ENCODE measurements around the gene PVALB. TPM values are rescaled to one million over a fixed set of nuclear protein-coding genes. Genes with fewer than 3 reads are reported as not detected.

PVALB gene
- total and polyA plus RNA-seq, 2 donors (not counting 1 experiment from before 2014, with no cell fraction given): not detected

- H2AFZ ChIP-seq (ENCODE audit: insufficient read depth, low read depth, low read length, poor library complexity, severe bottlenecking): no peak overlapping the region
- ATAC-seq (ENCODE audit: low read depth) (no peak), DNase-seq (no peak)
- peaks cover 15% of the 10 kb centered on the region for H3K4me1 Mint-ChIP-seq
- intact Hi-C loops (cut with micrococcal nuclease): no loop called here
- ChIA-PET POLR2A (no interaction called here), CTCF (no interaction called here)
- H3K9ac ChIP-seq (ENCODE audit: low read length): no peak overlapping the region
- TF ChIP-seq, protein P1, sequence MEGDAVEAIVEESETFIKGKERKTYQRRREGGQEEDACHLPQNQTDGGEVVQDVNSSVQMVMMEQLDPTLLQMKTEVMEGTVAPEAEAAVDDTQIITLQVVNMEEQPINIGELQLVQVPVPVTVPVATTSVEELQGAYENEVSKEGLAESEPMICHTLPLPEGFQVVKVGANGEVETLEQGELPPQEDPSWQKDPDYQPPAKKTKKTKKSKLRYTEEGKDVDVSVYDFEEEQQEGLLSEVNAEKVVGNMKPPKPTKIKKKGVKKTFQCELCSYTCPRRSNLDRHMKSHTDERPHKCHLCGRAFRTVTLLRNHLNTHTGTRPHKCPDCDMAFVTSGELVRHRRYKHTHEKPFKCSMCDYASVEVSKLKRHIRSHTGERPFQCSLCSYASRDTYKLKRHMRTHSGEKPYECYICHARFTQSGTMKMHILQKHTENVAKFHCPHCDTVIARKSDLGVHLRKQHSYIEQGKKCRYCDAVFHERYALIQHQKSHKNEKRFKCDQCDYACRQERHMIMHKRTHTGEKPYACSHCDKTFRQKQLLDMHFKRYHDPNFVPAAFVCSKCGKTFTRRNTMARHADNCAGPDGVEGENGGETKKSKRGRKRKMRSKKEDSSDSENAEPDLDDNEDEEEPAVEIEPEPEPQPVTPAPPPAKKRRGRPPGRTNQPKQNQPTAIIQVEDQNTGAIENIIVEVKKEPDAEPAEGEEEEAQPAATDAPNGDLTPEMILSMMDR (IDR thresholded peaks at IDR 0.05): no peak
- TF ChIP-seq EZH2 (IDR thresholded peaks at IDR 0.05; ENCODE audit: borderline replicate concordance, insufficient read depth, low read depth, low read length, poor library complexity, severe bottlenecking): no peak
- peaks cover 10 to 14% of the 10 kb centered on the region in 2 donors for H3K4me1 ChIP-seq (ENCODE audit: control insufficient read depth in 2 of 2, insufficient read depth in 2 of 2, low read length in 2 of 2)
- H3K27ac Mint-ChIP-seq: no peak overlapping the region
- peaks cover 7% of the 10 kb centered on the region for H3K9me3 Mint-ChIP-seq (ENCODE audit: insufficient read depth)
- H3K4me3 ChIP-seq (ENCODE audit: control extremely low read depth in 1 of 5, extremely low read depth in 1 of 5, insufficient read depth in 1 of 5, low read depth in 2 of 5, low read length in 4 of 5): no peak overlapping the region
- H3K36me3 ChIP-seq (replicated peaks in 1 of 2; ENCODE audit: control extremely low read depth in 1 of 2, control insufficient read depth in 1 of 2, extremely low read depth in 1 of 2, insufficient read depth in 2 of 2, low read length in 1 of 2): no peaks in the 10 kb centered on the region
- peaks cover 0 to 19% (median 11%) of the 10 kb centered on the region in 3 donors for H3K9me3 ChIP-seq (ENCODE audit: control extremely low read depth in 1 of 3, control insufficient read depth in 2 of 3, insufficient read depth in 1 of 3, low read length in 2 of 3)
- no peak overlapping the region for H3K27ac ChIP-seq (ENCODE audit: low read length in 2 of 2)
- no peak overlapping the region for H3K4me2 ChIP-seq (replicated peaks; ENCODE audit: low read depth, low read length, poor library complexity, severe bottlenecking)
- H3K27me3 Mint-ChIP-seq: peaks cover 24% of the 10 kb centered on the region
- no peaks in the 10 kb centered on the region for H3K79me2 ChIP-seq (ENCODE audit: control insufficient read depth, insufficient read depth, low read length)
- H4K20me1 ChIP-seq (ENCODE audit: control insufficient read depth, insufficient read depth, low read length, poor library complexity, severe bottlenecking): no peaks in the 10 kb centered on the region
- H3K4me3 Mint-ChIP-seq: no peak overlapping the region
- peaks cover 0 to 24% (median 8%) of the 10 kb centered on the region in 4 experiments for H3K27me3 ChIP-seq (replicated peaks in 1 of 4; ENCODE audit: control extremely low read depth in 1 of 4, control insufficient read depth in 3 of 4, insufficient read depth in 4 of 4, low read length in 3 of 4)
These were observed 14.4 kb upstream of the PVALB start for GRCh38 chr22:36831206-36831605.

DNA sequence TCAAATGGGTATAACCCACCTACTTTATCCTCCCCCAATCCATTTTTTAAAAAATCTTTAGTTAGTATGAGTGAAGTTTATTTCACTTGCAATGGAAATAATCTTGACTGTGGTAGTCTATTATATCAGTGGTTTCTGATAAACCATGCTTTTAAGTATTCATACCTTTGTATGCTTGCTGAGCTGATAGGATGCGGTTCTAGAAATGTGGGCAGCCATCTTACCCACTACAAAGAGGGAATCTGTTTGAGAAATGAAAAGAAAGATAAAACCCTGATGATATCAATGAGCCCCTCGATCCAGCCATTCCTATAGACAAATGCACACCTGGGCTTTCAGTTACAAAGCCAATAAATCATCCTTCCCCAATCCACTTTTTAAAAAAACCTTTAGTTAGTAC, 13.8 kb upstream of the PVALB start:
- DNase-seq: no peak
- Histone ChIP-seq H3K27ac (ENCODE audit: low read length in 2 of 2) (no peak overlapping the region), H3K9me3 (ENCODE audit: control extremely low read depth in 1 of 3, control insufficient read depth in 2 of 3, insufficient read depth in 1 of 3, low read length in 2 of 3) (peaks cover 0 to 19% (median 11%) of the 10 kb centered on the region in 3 donors), H3K36me3 (replicated peaks in 1 of 2; ENCODE audit: control extremely low read depth in 1 of 2, control insufficient read depth in 1 of 2, extremely low read depth in 1 of 2, insufficient read depth in 2 of 2, low read length in 1 of 2) (no peaks in the 10 kb centered on the region), H2AFZ (ENCODE audit: insufficient read depth, low read depth, low read length, poor library complexity, severe bottlenecking) (no peak overlapping the region), H3K27me3 (replicated peaks in 1 of 4; ENCODE audit: control extremely low read depth in 1 of 4, control insufficient read depth in 3 of 4, insufficient read depth in 4 of 4, low read length in 3 of 4) (peaks cover 0 to 24% (median 7%) of the 10 kb centered on the region in 4 experiments), H3K9ac (ENCODE audit: low read length) (no peak overlapping the region), H3K4me3 (ENCODE audit: control extremely low read depth in 1 of 5, extremely low read depth in 1 of 5, insufficient read depth in 1 of 5, low read depth in 2 of 5, low read length in 4 of 5) (no peak overlapping the region), H3K4me1 (ENCODE audit: control insufficient read depth in 2 of 2, insufficient read depth in 2 of 2, low read length in 2 of 2) (peaks cover 10 to 14% of the 10 kb centered on the region in 2 donors), H3K4me2 (replicated peaks; ENCODE audit: low read depth, low read length, poor library complexity, severe bottlenecking) (no peak overlapping the region), H4K20me1 (ENCODE audit: control insufficient read depth, insufficient read depth, low read length, poor library complexity, severe bottlenecking) (no peaks in the 10 kb centered on the region), H3K79me2 (ENCODE audit: control insufficient read depth, insufficient read depth, low read length) (no peaks in the 10 kb centered on the region)
- Mint-ChIP-seq H3K4me1 (peaks cover 15% of the 10 kb centered on the region), H3K4me3 (no peak overlapping the region), H3K9me3 (ENCODE audit: insufficient read depth) (peaks cover 7% of the 10 kb centered on the region), H3K27me3 (peaks cover 24% of the 10 kb centered on the region), H3K27ac (no peak overlapping the region)
- TF ChIP-seq, protein P1 (IDR thresholded peaks at IDR 0.05): no peak
- TF ChIP-seq EZH2 (IDR thresholded peaks at IDR 0.05; ENCODE audit: borderline replicate concordance, insufficient read depth, low read depth, low read length, poor library complexity, severe bottlenecking): no peak
- CTCF ChIA-PET: no interaction called here
- no peak for ATAC-seq (ENCODE audit: low read depth)
- intact Hi-C loops (cut with micrococcal nuclease): no loop called here
- POLR2A ChIA-PET: no interaction called here
- no CpG with 5 or more reads among the region's 2 CpGs for WGBS (ENCODE audit: insufficient coverage)
